GM12865 (cell line): ENCODE data around the gene CORO2A.

Experiments used
- DNase-seq: peaks from one replicate; pipeline ENCODE4 v3.0.0; 2010; ENCODE audit warnings: low read depth
- H3K4me3 ChIP-seq: 2 replicates; pipeline ENCODE4 v1.5.1; 2011; ENCODE audit warnings: mild to moderate bottlenecking, low read depth, low read length, control low read depth
- TF ChIP-seq, protein P1 (sequence below): IDR thresholded peaks from 2 replicates; pipeline ENCODE4 v1.5.1; 2011; ENCODE audit warnings: low read length, control low read depth, low read depth, inconsistent platforms; ENCODE audit not compliant: insufficient read depth; ENCODE audit errors: missing control alignments

The CORO2A gene

DNA sequence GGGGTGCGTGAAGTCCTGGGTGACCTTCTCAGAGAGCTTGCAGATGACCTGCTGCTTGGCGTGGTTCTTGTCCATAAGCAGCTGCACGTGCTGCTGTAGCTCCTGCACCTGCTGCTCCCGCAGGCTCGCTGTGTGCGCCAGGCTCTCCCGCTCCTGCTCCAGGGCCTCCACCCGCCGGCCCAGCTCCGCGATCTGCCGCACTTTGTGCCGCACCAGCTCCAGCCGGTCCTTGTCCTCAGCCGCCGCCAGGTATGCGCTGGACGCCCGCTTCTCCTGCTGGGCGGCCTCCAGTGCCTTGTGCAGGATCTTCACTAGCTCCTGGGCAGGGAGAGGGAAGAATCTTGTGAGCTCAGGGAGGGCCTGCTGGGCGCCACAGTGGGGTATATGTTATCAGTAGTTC lies 28.5 kb upstream of the CORO2A start:
- H3K4me3 ChIP-seq = no peak overlapping the region
- DNase-seq = no peak
- TF ChIP-seq, protein P1, sequence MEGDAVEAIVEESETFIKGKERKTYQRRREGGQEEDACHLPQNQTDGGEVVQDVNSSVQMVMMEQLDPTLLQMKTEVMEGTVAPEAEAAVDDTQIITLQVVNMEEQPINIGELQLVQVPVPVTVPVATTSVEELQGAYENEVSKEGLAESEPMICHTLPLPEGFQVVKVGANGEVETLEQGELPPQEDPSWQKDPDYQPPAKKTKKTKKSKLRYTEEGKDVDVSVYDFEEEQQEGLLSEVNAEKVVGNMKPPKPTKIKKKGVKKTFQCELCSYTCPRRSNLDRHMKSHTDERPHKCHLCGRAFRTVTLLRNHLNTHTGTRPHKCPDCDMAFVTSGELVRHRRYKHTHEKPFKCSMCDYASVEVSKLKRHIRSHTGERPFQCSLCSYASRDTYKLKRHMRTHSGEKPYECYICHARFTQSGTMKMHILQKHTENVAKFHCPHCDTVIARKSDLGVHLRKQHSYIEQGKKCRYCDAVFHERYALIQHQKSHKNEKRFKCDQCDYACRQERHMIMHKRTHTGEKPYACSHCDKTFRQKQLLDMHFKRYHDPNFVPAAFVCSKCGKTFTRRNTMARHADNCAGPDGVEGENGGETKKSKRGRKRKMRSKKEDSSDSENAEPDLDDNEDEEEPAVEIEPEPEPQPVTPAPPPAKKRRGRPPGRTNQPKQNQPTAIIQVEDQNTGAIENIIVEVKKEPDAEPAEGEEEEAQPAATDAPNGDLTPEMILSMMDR = no peak

DNA sequence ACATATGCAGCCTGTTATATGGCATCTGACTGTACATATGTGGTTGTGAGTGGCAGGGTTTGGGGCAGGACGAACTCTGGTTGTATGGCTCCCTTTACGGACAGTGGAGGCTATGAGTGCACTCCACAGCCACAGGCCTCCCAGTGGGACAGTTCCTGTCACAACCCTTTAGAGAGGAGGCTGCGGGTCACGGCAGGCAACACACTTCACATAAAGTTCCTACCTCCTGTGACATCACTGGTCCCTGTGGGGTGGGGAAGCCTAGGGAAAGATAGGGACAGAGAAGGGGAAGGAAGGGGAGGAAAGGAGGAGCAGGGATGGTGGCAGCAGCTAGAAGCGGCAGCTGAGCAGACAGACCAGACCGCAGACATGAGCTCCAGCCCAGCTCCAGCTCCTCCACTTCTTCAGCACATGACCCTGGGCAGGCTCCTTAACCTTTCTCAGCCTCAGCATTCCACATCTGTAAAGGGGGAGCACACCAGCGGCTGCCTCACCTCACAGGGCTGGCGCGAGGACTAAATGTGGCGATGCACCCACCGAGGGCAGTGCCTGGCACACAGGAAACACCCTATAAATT lies 27.4 kb upstream of the CORO2A start:
- no peak overlapping the region for H3K4me3 ChIP-seq
- TF ChIP-seq, protein P1 = no peak
- DNase-seq = no peak

DNA sequence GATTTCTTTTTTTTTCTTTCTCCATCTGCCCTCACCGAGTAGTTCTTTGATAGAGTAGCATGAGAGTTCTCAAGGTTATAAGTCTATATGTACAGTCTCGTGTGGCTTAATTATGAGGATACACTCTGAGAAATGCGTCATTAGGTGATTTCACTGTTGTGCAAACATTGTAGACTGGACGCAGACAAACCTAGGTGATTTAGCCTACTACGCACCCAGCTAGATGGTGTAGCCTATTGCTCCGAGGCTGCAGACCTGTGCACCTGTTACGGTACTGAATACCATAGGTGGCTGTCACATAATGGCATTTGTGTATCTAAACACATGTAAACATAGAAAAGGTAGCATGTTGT lies 26.9 kb upstream of the CORO2A start:
- H3K4me3 ChIP-seq = no peak overlapping the region
- DNase-seq = no peak
- TF ChIP-seq, protein P1 = no peak

DNA sequence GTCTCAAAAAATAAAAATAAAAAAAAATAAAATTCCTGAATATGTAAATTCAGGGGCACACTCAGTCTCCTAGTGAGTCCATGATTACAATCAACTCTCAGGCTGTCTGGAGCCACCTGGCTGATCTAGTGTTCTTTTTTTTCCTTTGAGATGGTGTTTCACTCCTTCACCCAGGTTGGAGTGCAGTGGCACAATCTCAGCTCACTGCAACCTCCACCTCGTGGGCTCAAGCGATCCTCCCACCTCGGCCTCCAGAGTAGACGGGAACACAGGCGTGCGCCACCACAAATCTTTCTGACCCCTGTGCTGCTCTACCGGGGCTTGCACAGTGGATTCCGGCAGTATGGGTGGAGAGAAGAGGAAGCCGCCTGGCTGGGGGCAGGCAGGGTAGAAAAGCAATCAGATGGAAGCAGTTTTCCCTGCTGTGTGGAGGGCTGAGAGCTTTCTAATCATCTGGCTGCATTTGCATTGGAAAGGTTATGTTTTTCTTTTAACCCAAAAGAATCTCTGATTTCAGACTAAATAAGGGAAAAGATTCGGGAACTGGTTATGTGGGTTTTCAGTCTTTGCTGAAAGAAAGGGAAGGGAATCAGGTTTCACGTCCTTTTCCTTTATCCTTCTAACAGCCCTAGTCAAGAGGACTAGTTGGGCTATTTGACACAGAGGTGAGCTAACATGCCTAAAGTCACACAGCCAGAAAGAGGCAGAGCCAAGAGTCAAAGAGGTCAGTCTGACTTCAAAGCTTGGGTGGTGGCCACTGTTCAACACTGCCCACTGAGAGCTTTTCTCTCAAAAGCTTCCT lies 26.3 kb upstream of the CORO2A start:
- no peak for DNase-seq
- H3K4me3 ChIP-seq = no peak overlapping the region
- TF ChIP-seq, protein P1 = no peak

DNA sequence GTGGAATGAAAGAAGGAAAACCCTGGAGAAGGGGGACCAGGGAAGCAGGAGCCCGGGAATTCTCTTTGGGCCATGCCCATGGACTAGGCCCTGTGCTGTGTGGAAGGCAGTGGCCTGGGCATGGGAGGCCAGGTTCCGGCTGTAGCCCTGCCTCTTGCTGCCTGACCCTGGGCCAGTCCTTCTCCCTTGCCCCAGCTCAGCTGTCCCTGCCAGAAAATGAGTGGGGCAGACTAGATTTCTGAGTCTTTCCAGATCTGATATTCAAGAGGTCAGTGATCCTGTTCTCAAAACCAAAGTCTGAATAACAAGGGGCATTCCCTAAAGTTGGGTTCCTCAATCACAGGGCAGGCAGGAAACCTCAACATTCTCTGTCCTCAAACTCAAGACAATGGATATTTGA lies 24.8 kb upstream of the CORO2A start:
- TF ChIP-seq, protein P1 = no peak
- no peak overlapping the region for H3K4me3 ChIP-seq
- DNase-seq = no peak

DNA sequence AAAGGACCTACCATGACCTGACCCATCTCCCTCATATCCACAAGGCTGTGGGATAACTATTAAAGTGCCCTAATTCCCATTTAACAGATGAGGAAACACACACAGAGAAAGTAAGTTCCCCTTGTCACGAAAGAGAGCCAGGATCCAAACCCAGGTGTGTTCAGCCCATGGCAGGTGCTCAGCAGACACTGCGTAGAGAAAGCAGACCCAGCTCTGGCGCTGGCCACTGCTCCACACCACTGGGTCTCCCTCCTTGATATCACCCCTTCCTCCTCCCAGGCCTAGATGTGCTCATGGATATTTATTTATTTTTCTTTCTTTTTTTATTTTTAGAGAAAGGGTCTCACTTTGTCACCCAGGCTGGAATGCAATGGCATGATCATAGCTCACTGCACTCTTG lies 24.0 kb upstream of the CORO2A start:
- no peak overlapping the region for H3K4me3 ChIP-seq
- TF ChIP-seq, protein P1 = no peak
- no peak for DNase-seq

DNA sequence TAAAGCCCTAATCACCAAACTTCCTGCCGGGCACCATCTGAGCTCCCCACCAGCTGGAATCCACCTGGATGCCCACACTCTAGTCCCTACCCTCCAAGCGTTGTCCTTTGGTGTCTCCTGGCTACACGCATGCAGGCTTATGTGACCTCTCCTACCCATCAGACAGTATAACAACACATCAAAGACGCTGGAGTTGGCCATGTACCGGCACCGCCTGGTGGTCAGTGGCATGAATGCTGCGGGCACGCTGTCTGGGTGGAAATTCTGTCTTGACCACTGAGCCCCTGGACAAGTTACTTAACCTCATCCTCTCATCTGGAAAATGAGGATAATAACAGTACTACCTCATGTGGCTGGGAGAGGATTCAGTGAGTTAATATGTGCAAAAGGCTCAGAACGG lies 23.4 kb upstream of the CORO2A start:
- DNase-seq = peak; percentile 45
- H3K4me3 ChIP-seq = no peak overlapping the region
- TF ChIP-seq, protein P1 = peak; percentile 38
